Measurements from ENCODE around the gene CKS2.

The CKS2 gene

GRCh38 chr9:89349607-89350006, 38.6 kb downstream of the CKS2 start:
- DNase-seq (ENCODE audit: low read depth), result no peak
- no peak for TF ChIP-seq MYC (IDR thresholded peaks at IDR 0.05; ENCODE audit: low read depth, low read length)
- no peak for TF ChIP-seq CTCF (IDR thresholded peaks at IDR 0.05; ENCODE audit: low read depth, low read length)
- no peak for TF ChIP-seq POLR2A (IDR thresholded peaks at IDR 0.05; ENCODE audit: extremely low read depth, insufficient read length)
- TF ChIP-seq MAX (IDR thresholded peaks at IDR 0.05; ENCODE audit: low read depth, low read length), result no peak
- no peak overlapping the region for H3K4me3 ChIP-seq (ENCODE audit: low read depth, low read length)

GRCh38 chr9:89350988-89351557, 40.1 kb downstream of the CKS2 start:
- TF ChIP-seq MYC (IDR thresholded peaks at IDR 0.05; ENCODE audit: low read depth, low read length) (no peak), POLR2A (IDR thresholded peaks at IDR 0.05; ENCODE audit: extremely low read depth, insufficient read length) (no peak), MAX (IDR thresholded peaks at IDR 0.05; ENCODE audit: low read depth, low read length) (no peak), CTCF (IDR thresholded peaks at IDR 0.05; ENCODE audit: low read depth, low read length) (no peak)
- H3K4me3 ChIP-seq (ENCODE audit: low read depth, low read length), result no peak overlapping the region
- no peak for DNase-seq (ENCODE audit: low read depth)

- TF ChIP-seq MYC (IDR thresholded peaks at IDR 0.05; ENCODE audit: low read depth, low read length), result no peak
- no peak for TF ChIP-seq CTCF (IDR thresholded peaks at IDR 0.05; ENCODE audit: low read depth, low read length)
- no peak for TF ChIP-seq POLR2A (IDR thresholded peaks at IDR 0.05; ENCODE audit: extremely low read depth, insufficient read length)
- no peak for TF ChIP-seq MAX (IDR thresholded peaks at IDR 0.05; ENCODE audit: low read depth, low read length)
- DNase-seq (ENCODE audit: low read depth), result no peak
- H3K4me3 ChIP-seq (ENCODE audit: low read depth, low read length), result no peak overlapping the region
Observed at GRCh38 chr9:89351584-89352300, 40.7 kb downstream of the CKS2 start.

GRCh38 chr9:89352451-89352850, 41.5 kb downstream of the CKS2 start:
- TF ChIP-seq MYC (IDR thresholded peaks at IDR 0.05; ENCODE audit: low read depth, low read length), result no peak
- TF ChIP-seq POLR2A (IDR thresholded peaks at IDR 0.05; ENCODE audit: extremely low read depth, insufficient read length), result no peak
- no peak for TF ChIP-seq MAX (IDR thresholded peaks at IDR 0.05; ENCODE audit: low read depth, low read length)
- TF ChIP-seq CTCF (IDR thresholded peaks at IDR 0.05; ENCODE audit: low read depth, low read length), result no peak
- no peak overlapping the region for H3K4me3 ChIP-seq (ENCODE audit: low read depth, low read length)
- no peak for DNase-seq (ENCODE audit: low read depth)

- no peak for DNase-seq (ENCODE audit: low read depth)
- no peak overlapping the region for H3K4me3 ChIP-seq (ENCODE audit: low read depth, low read length)
- no peak for TF ChIP-seq MYC (IDR thresholded peaks at IDR 0.05; ENCODE audit: low read depth, low read length)
- no peak for TF ChIP-seq MAX (IDR thresholded peaks at IDR 0.05; ENCODE audit: low read depth, low read length)
- no peak for TF ChIP-seq CTCF (IDR thresholded peaks at IDR 0.05; ENCODE audit: low read depth, low read length)
- no peak for TF ChIP-seq POLR2A (IDR thresholded peaks at IDR 0.05; ENCODE audit: extremely low read depth, insufficient read length)
Observed at GRCh38 chr9:89352874-89353649, 42.1 kb downstream of the CKS2 start.
